ENCODE measurements around the gene WDR43. TPM values are rescaled to one million over a fixed set of nuclear protein-coding genes. Genes with fewer than 3 reads are reported as not detected.

Gene WDR43
- total and polyA plus RNA-seq, 9 of the 15 experiments (the other 6 are each of a cell fraction or from before 2014, with no cell fraction given): 34.6 to 197 (median 105) TPM

GRCh38 chr2:28870146-28870891 lies 24.1 kb upstream of the WDR43 start, which contains the start of gene TRMT61B (continued):
- peak in 1 of 2 experiments; percentile 81 for TF ChIP-seq AFF1 (IDR thresholded peaks at IDR 0.05; ENCODE audit: low read depth in 1 of 2, partially characterized antibody in 2 of 2)
- no peak for TF ChIP-seq HES1 (IDR thresholded peaks at IDR 0.05; ENCODE audit: low read depth)
- TF ChIP-seq CBX8 (IDR thresholded peaks at IDR 0.05; ENCODE audit: borderline replicate concordance, extremely low read depth, low read depth, low read length, poor library complexity, severe bottlenecking): no peak
- no peak for TF ChIP-seq TFAM (CRISPR knock-in tag; conservative IDR thresholded peaks at IDR 0.05)
- TF ChIP-seq ZNF184 (CRISPR knock-in tag; IDR thresholded peaks at IDR 0.05): no peak
- TF ChIP-seq PHF21A (IDR thresholded peaks at IDR 0.05; ENCODE audit: borderline replicate concordance, low read depth): no peak
- 0 out of 2 replicates have a peak, but pooled peaks have one; percentile 42 for TF ChIP-seq NFE2 (IDR thresholded peaks at IDR 0.05; ENCODE audit: low read depth)
- no peak for TF ChIP-seq HOXB6 (CRISPR knock-in tag; IDR thresholded peaks at IDR 0.05; ENCODE audit: borderline replicate concordance)
- peak; percentile 70 for TF ChIP-seq MGA (IDR thresholded peaks at IDR 0.05)
- no peak for TF ChIP-seq RBM14 (IDR thresholded peaks at IDR 0.05; ENCODE audit: borderline replicate concordance, insufficient read depth, low read depth, low read length)
